Measurements from ENCODE around the gene GRM4.

Gene GRM4

GRCh38 chr6:34082864-34083626 lies 62.8 kb downstream of the GRM4 start:
- DNase-seq (ENCODE audit: low spot score), result no peak

- DNase-seq (ENCODE audit: low spot score), result no peak
Observed at GRCh38 chr6:34082348-34082747, 63.5 kb downstream of the GRM4 start.

- DNase-seq (ENCODE audit: low spot score), result no peak
Observed at GRCh38 chr6:34080357-34080756, 65.5 kb downstream of the GRM4 start.

GRCh38 chr6:34079899-34080298 lies 66.0 kb downstream of the GRM4 start:
- DNase-seq (ENCODE audit: low spot score), result no peak

- no peak for DNase-seq (ENCODE audit: low spot score)
Observed at GRCh38 chr6:34075906-34076305, 70.0 kb downstream of the GRM4 start.

- no peak for DNase-seq (ENCODE audit: low spot score)
Observed at GRCh38 chr6:34074064-34074742, 71.7 kb downstream of the GRM4 start.

GRCh38 chr6:34073540-34073939 lies 72.3 kb downstream of the GRM4 start:
- no peak for DNase-seq (ENCODE audit: low spot score)

GRCh38 chr6:34072727-34073126 lies 73.2 kb downstream of the GRM4 start:
- DNase-seq (ENCODE audit: low spot score), result no peak

GRCh38 chr6:34071884-34072379 lies 74.0 kb downstream of the GRM4 start:
- DNase-seq (ENCODE audit: low spot score), result no peak

- no peak for DNase-seq (ENCODE audit: low spot score)
Observed at GRCh38 chr6:34071136-34071883, 74.6 kb downstream of the GRM4 start.

GRCh38 chr6:34070315-34071135 lies 75.4 kb downstream of the GRM4 start:
- no peak for DNase-seq (ENCODE audit: low spot score)

GRCh38 chr6:34068462-34069044 lies 77.3 kb downstream of the GRM4 start:
- DNase-seq (ENCODE audit: low spot score), result no peak

GRCh38 chr6:34067814-34068213 lies 78.1 kb downstream of the GRM4 start:
- DNase-seq (ENCODE audit: low spot score), result no peak

- DNase-seq (ENCODE audit: low spot score), result no peak
Observed at GRCh38 chr6:34066772-34067770, 78.8 kb downstream of the GRM4 start.

GRCh38 chr6:34066218-34066571 lies 79.7 kb downstream of the GRM4 start:
- no peak for DNase-seq (ENCODE audit: low spot score)

GRCh38 chr6:34065466-34066217 lies 80.2 kb downstream of the GRM4 start:
- DNase-seq (ENCODE audit: low spot score), result no peak

GRCh38 chr6:34064675-34065074 lies 81.2 kb downstream of the GRM4 start:
- no peak for DNase-seq (ENCODE audit: low spot score)

- no peak for DNase-seq (ENCODE audit: low spot score)
Observed at GRCh38 chr6:34063651-34064050, 82.2 kb downstream of the GRM4 start.

GRCh38 chr6:34062815-34063214 lies 83.1 kb downstream of the GRM4 start:
- no peak for DNase-seq (ENCODE audit: low spot score)

GRCh38 chr6:34062156-34062555 lies 83.7 kb downstream of the GRM4 start:
- DNase-seq (ENCODE audit: low spot score), result no peak

All from germinal center (tissue), 1 donor.